HCT116 (cell line): ENCODE results near the gene ABLIM1. TPM values are rescaled to one million over a fixed set of nuclear protein-coding genes. Genes with fewer than 3 reads are reported as not detected.

Experiments used
- ATAC-seq: fragments of 200-7000 bp; cut with Tn5 transposase; 2 replicates; pipeline ENCODE4 v1.9.1; 2020; ENCODE audit warnings: mild to moderate bottlenecking, moderate library complexity
- BruUV-seq: library from RNA; stranded (reverse); fragments of 400-500 nt; replicated peaks from 2 replicates; lab custom pipeline; 2021; lab: Mats Ljungman, UMichigan
- CTCF ChIA-PET: fragments of 300-600 bp; sonication (Branson Sonifier 250); formaldehyde crosslinking; loops from one replicate; lab custom pipeline; 2021; ENCODE audit warnings: antibody characterized with exemption; lab: Charles Lee
- POLR2A ChIA-PET: fragments of 300-600, 350-600 bp; sonication (Branson Sonifier 250); formaldehyde crosslinking; loops from one replicate; lab custom pipeline; 2021; ENCODE audit warnings: antibody characterized with exemption; lab: Charles Lee
- RAD21 ChIA-PET, 2 experiments: fragments of 300-600 bp; sonication (Branson Sonifier 250); formaldehyde crosslinking; loops; one replicate each; lab custom pipeline; 2023; ENCODE audit warnings: low total read pairs in 2 of 2; ENCODE audit not compliant: uncharacterized antibody in 2 of 2, unreplicated experiment in 2 of 2, low non-redundant PET in 1 of 2; lab: Charles Lee
- DNase-seq: peaks from one replicate; pipeline ENCODE4 v3.0.0-alpha.2; 2010; ENCODE audit warnings: low read depth, low spot score
- H2AFZ ChIP-seq: fragments of 200-600 bp; shearing (Covaris generic), sonication (generic); 2 replicates; pipeline ENCODE4 v1.6.1; 2017; ENCODE audit warnings: low read depth, mixed run types, mixed read lengths, antibody characterized with exemption, low read length; ENCODE audit not compliant: poor library complexity, severe bottlenecking
- H3K27ac ChIP-seq: 2 replicates; pipeline ENCODE4 v1.5.1; 2012; ENCODE audit warnings: low read depth, low read length
- H3K27me3 ChIP-seq: fragments of 200-600 bp; sonication (generic); 2 replicates; pipeline ENCODE4 v1.6.1; 2016; ENCODE audit warnings: mixed run types, low read length, mixed read lengths; ENCODE audit not compliant: insufficient read depth
- H3K36me3 ChIP-seq, 2 experiments: fragments of 200-500 bp in 1 of 2; fragments of 200-600 bp in 1 of 2; sonication (Bioruptor generic) in 1 of 2; sonication (generic) in 1 of 2; 2 replicates each; pipeline versions ENCODE4 v1.5.1 to v1.6.1; 2014 to 2016; ENCODE audit warnings: low read length in 2 of 2, inconsistent platforms in 1 of 2, mixed read lengths in 1 of 2, mixed run types in 1 of 2; ENCODE audit not compliant: insufficient read depth in 2 of 2, control insufficient read depth in 1 of 2
- H3K4me1 ChIP-seq, 2 experiments: fragments of 200-600 bp in 1 of 2; sonication (generic) in 1 of 2; 2 replicates each; pipeline versions ENCODE4 v1.5.1 to v1.6.1; 2012 to 2017; ENCODE audit warnings: low read length in 2 of 2, inconsistent platforms in 1 of 2, mild to moderate bottlenecking in 1 of 2, mixed read lengths in 1 of 2, mixed run types in 1 of 2, moderate library complexity in 1 of 2; ENCODE audit not compliant: insufficient read depth in 2 of 2, control insufficient read depth in 1 of 2
- H3K4me2 ChIP-seq: fragments of 200-600 bp; sonication (generic); 2 replicates; pipeline ENCODE4 v1.6.1; 2017; ENCODE audit warnings: mixed run types, low read length, mixed read lengths
- H3K4me3 ChIP-seq, 2 experiments: fragments of 200-600 bp in 1 of 2; sonication (generic) in 1 of 2; replicated peaks in 1 of 2; 2 replicates each; pipeline ENCODE4 v1.5.1; 2011 to 2016; ENCODE audit warnings: low read length in 2 of 2, control low read depth in 1 of 2, low read depth in 1 of 2, mild to moderate bottlenecking in 1 of 2, mixed read lengths in 1 of 2, mixed run types in 1 of 2
- H3K79me2 ChIP-seq: fragments of 200-600 bp; sonication (generic); 2 replicates; pipeline ENCODE4 v1.6.1; 2017; ENCODE audit warnings: mild to moderate bottlenecking, mixed run types, low read length, moderate library complexity, mixed read lengths; ENCODE audit not compliant: insufficient read depth
- H3K9ac ChIP-seq: fragments of 200-600 bp; sonication (generic); 2 replicates; pipeline ENCODE4 v1.6.1; 2016; ENCODE audit warnings: low read length, mixed read lengths
- H3K9me2 ChIP-seq: fragments of 200-600 bp; sonication (generic), shearing (Covaris generic); 2 replicates; pipeline ENCODE4 v1.6.1; 2017; ENCODE audit warnings: mixed run types, mild to moderate bottlenecking, moderate library complexity; ENCODE audit not compliant: insufficient read depth
- H3K9me3 ChIP-seq, 2 experiments: fragments of 200-500 bp in 1 of 2; fragments of 200-600 bp in 1 of 2; sonication (Bioruptor generic) in 1 of 2; sonication (generic) in 1 of 2; 2 replicates each; pipeline ENCODE4 v1.6.1; 2014 to 2017; ENCODE audit warnings: low read length in 2 of 2, mixed read lengths in 2 of 2, inconsistent platforms in 1 of 2, low read depth in 1 of 2, mild to moderate bottlenecking in 1 of 2, mixed run types in 1 of 2, moderate library complexity in 1 of 2; ENCODE audit not compliant: control insufficient read depth in 1 of 2, insufficient read depth in 1 of 2
- H4K20me1 ChIP-seq: fragments of 200-600 bp; sonication (generic), shearing (Covaris generic); 2 replicates; pipeline ENCODE4 v1.6.1; 2017; ENCODE audit warnings: mixed run types, mild to moderate bottlenecking, moderate library complexity; ENCODE audit not compliant: insufficient read depth
- CBX3 ChIP-seq: IDR thresholded peaks from 2 replicates; pipeline ENCODE4 v1.6.1; 2012; ENCODE audit warnings: low read depth
- CEBPB ChIP-seq: IDR thresholded peaks from 2 replicates; pipeline ENCODE4 v1.6.1; 2012; ENCODE audit warnings: low read depth
- EGR1 ChIP-seq: IDR thresholded peaks from 2 replicates; pipeline ENCODE4 v1.6.1; 2012; ENCODE audit warnings: low read depth
- ELF1 ChIP-seq: IDR thresholded peaks from 2 replicates; pipeline ENCODE4 v1.6.1; 2012; ENCODE audit warnings: low read depth, borderline replicate concordance
- EZH2 ChIP-seq: fragments of 200-600 bp; sonication (generic); IDR thresholded peaks from 2 replicates; pipeline ENCODE4 v1.6.1; 2017; ENCODE audit warnings: antibody characterized with exemption, mixed run types
- EZH2phosphoT487 ChIP-seq: fragments of 200-600 bp; IDR thresholded peaks from 2 replicates; pipeline ENCODE4 v1.6.1; 2018; ENCODE audit warnings: antibody characterized with exemption, borderline replicate concordance
- FOSL1 ChIP-seq: IDR thresholded peaks from 2 replicates; pipeline ENCODE4 v1.6.1; 2012; ENCODE audit warnings: low read depth
- JUND ChIP-seq: IDR thresholded peaks from 2 replicates; pipeline ENCODE4 v1.6.1; 2012
- POLR2A ChIP-seq: IDR thresholded peaks from 2 replicates; pipeline ENCODE4 v1.7.0; 2011; ENCODE audit warnings: borderline replicate concordance; ENCODE audit not compliant: insufficient read depth, insufficient read length; ENCODE audit errors: extremely low read depth
- RAD21 ChIP-seq: IDR thresholded peaks from 2 replicates; pipeline ENCODE4 v1.6.1; 2012; ENCODE audit warnings: low read depth, mild to moderate bottlenecking
- SIN3A ChIP-seq: IDR thresholded peaks from 2 replicates; pipeline ENCODE4 v1.6.1; 2012; ENCODE audit warnings: low read depth
- TCF7L2 ChIP-seq: IDR thresholded peaks from 2 replicates; pipeline ENCODE4 v1.7.0; 2011; ENCODE audit warnings: borderline replicate concordance, inconsistent platforms; ENCODE audit not compliant: insufficient read depth, insufficient read length; ENCODE audit errors: extremely low read depth
- ZFX ChIP-seq: fragments of 450-650 bp; IDR thresholded peaks from 2 replicates; pipeline ENCODE4 v1.6.1; 2017
- ZNF274 ChIP-seq: fragments of 200-500 bp; sonication (Bioruptor generic); IDR thresholded peaks from 2 replicates; pipeline ENCODE4 v1.6.1; 2014; ENCODE audit warnings: mild to moderate bottlenecking, low read depth, low read length, inconsistent platforms
- intact Hi-C: fragments of 100-400 bp; cut with micrococcal nuclease; formaldehyde crosslinking; loops from 2 replicates; pipeline ENCODE4 v1.10.0; 2022
- total RNA-seq: library from RNA; stranded (reverse); gene quantifications from one replicate; pipeline ENCODE4 v1.2.1, GENCODE V29; 2021; ENCODE audit not compliant: unreplicated experiment
- TF ChIP-seq, protein P1 (sequence below): IDR thresholded peaks from 2 replicates; pipeline ENCODE4 v1.6.1; 2012; ENCODE audit warnings: low read depth
- TF ChIP-seq, protein P2 (sequence below): IDR thresholded peaks from 2 replicates; pipeline ENCODE4 v1.6.1; 2012
- TF ChIP-seq, protein P3 (sequence below): IDR thresholded peaks from 2 replicates; pipeline ENCODE4 v1.6.1; 2012

Gene ABLIM1
- total RNA-seq, 1 experiment from 2014 or later: 96.2 TPM

DNA sequence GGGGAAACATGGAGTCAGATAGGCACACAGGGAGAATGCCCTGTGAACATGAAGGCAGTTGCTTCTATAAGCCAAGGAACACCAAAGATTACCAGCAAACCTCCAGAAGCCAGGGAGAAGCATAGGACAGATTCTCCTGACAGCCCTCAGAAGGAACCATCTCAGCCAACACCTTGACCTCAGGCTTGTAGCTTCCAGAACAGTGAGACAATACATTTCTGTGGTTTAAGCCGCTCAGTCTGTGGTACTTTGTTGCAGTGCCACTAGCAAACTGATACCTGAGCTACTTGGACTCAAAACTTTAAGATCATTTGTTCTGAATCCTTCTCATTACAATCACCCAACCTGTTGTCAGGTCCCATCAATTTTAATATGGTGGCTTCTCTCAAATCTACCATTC is 31.2 kb downstream of the ABLIM1 start:
- BruUV-seq: no TSS peak
- Histone ChIP-seq H3K27me3 (peaks cover 6% of the 10 kb centered on the region; the same call in 1 of the 2 replicates), H4K20me1 (no peaks in the 10 kb centered on the region), H2AFZ (no peak overlapping the region), H3K36me3 (no peaks in the 10 kb centered on the region), H3K4me2 (peak overlapping the region; percentile 9; the same call in 1 of the 2 replicates), H3K9me3 (no peaks in the 10 kb centered on the region), H3K9ac (no peak overlapping the region), H3K9me2 (no peaks in the 10 kb centered on the region)
- intact Hi-C loops: no loop called here
- ChIA-PET POLR2A (no interaction called here), CTCF (interaction anchor here (0.7 kb wide), 1 partner anchor 323 kb away, joined by 3 read pairs; no protein-coding TSS in a partner anchor), RAD21 (no interaction called here)
- TF ChIP-seq JUND: no peak
- no peak for TF ChIP-seq CEBPB
- TF ChIP-seq CBX3: 0 out of 2 replicates have a peak, but pooled peaks have one; percentile 22
- TF ChIP-seq, all 23 proteins: peak for 1
- Histone ChIP-seq H3K27ac (no peak overlapping the region), H3K4me3 (no peak overlapping the region), H3K79me2 (no peaks in the 10 kb centered on the region), H3K4me1 (peaks cover 46 to 67% of the 10 kb centered on the region in 2 experiments)
- DNase-seq (no peak), ATAC-seq (no peak)

DNA sequence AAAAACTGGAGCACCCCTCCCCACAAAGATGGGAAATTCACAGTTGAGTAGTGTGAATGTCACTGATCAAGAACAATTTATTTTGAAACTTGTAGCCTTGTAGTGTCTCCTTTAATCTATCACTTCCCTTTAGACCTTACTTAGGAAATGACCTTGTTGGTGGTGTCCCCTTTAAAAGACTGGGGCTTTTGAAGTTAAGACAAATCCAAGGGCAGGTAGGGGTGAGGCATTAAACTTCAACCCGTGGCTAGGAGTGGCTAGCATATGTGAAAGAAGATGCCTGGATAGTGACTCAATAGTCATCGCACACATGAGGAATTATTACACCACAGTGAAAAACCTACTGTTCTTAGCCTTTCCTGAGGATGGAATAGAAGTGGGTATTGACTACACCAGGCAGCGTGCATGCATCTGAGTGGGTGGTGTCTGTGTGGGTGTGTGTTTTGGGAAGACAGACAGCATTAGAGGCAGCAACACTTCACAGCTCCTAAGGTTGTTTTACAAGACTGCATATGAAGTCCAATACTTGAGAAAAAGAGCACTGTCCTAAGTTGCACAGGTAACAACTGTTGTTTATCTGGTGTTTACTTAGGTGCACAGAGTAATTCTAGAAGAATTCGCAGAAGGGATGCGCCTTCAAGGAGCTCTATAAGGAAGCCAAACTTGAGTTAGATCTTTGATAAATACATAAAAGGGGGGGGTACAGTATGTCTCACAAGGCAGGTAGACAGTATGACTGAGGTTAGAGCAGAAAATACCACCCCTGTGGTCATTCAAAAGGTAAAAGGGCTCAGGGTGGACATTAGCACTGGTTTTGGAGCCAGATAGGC is 32.9 kb downstream of the ABLIM1 start:
- ChIA-PET RAD21 (interaction anchor here in 1 of 2 experiments (0.7 kb wide), 1 partner anchor 71 kb away, joined by 3 read pairs; no protein-coding TSS in a partner anchor), POLR2A (no interaction called here), CTCF (no interaction called here)
- Histone ChIP-seq H3K27ac (no peak overlapping the region; the same call in 1 of the 2 replicates), H3K4me3 (peak overlapping the region in 1 of 2 experiments; percentile 15; a peak in 2 of 4 replicates), H3K36me3 (no peaks in the 10 kb centered on the region), H3K4me1 (peaks cover 39 to 54% of the 10 kb centered on the region in 2 experiments), H3K27me3 (no peaks in the 10 kb centered on the region), H3K79me2 (no peaks in the 10 kb centered on the region), H4K20me1 (no peaks in the 10 kb centered on the region), H3K4me2 (peak overlapping the region; percentile 71), H3K9me3 (no peaks in the 10 kb centered on the region), H3K9me2 (no peaks in the 10 kb centered on the region), H3K9ac (peak overlapping the region; percentile 1; the same call in 1 of the 2 replicates), H2AFZ (peak overlapping the region; percentile 20)
- ATAC-seq (peak; percentile 68), DNase-seq (peak; percentile 44)
- no TSS peak for BruUV-seq
- intact Hi-C loops: no loop called here
- TF ChIP-seq ELF1: no peak
- peak; percentile 68 for TF ChIP-seq CEBPB
- TF ChIP-seq RAD21: no peak
- no peak for TF ChIP-seq POLR2A
- no peak for TF ChIP-seq SIN3A
- TF ChIP-seq FOSL1: peak; percentile 71
- TF ChIP-seq EZH2: no peak
- TF ChIP-seq JUND: peak; percentile 43; the same call in 1 of the 2 replicates
- TF ChIP-seq ZFX: no peak
- TF ChIP-seq, protein P1, sequence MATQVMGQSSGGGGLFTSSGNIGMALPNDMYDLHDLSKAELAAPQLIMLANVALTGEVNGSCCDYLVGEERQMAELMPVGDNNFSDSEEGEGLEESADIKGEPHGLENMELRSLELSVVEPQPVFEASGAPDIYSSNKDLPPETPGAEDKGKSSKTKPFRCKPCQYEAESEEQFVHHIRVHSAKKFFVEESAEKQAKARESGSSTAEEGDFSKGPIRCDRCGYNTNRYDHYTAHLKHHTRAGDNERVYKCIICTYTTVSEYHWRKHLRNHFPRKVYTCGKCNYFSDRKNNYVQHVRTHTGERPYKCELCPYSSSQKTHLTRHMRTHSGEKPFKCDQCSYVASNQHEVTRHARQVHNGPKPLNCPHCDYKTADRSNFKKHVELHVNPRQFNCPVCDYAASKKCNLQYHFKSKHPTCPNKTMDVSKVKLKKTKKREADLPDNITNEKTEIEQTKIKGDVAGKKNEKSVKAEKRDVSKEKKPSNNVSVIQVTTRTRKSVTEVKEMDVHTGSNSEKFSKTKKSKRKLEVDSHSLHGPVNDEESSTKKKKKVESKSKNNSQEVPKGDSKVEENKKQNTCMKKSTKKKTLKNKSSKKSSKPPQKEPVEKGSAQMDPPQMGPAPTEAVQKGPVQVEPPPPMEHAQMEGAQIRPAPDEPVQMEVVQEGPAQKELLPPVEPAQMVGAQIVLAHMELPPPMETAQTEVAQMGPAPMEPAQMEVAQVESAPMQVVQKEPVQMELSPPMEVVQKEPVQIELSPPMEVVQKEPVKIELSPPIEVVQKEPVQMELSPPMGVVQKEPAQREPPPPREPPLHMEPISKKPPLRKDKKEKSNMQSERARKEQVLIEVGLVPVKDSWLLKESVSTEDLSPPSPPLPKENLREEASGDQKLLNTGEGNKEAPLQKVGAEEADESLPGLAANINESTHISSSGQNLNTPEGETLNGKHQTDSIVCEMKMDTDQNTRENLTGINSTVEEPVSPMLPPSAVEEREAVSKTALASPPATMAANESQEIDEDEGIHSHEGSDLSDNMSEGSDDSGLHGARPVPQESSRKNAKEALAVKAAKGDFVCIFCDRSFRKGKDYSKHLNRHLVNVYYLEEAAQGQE: no peak
- TF ChIP-seq, protein P2, sequence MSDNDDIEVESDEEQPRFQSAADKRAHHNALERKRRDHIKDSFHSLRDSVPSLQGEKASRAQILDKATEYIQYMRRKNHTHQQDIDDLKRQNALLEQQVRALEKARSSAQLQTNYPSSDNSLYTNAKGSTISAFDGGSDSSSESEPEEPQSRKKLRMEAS: peak; percentile 50; the same call in 1 of the 2 replicates
- peak; percentile 74 for TF ChIP-seq EGR1
- TF ChIP-seq, protein P3, sequence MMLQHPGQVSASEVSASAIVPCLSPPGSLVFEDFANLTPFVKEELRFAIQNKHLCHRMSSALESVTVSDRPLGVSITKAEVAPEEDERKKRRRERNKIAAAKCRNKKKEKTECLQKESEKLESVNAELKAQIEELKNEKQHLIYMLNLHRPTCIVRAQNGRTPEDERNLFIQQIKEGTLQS: no peak
- TF ChIP-seq TCF7L2: peak; percentile 67
- no peak for TF ChIP-seq EZH2phosphoT487
- no peak for TF ChIP-seq ZNF274
